ENCODE results near the gene CSK.

CSK gene

GRCh38 chr15:74837482-74838136 is 55.7 kb downstream of the CSK start:
- H3K4me1 ChIP-seq (ENCODE audit: control insufficient read depth in 1 of 2, insufficient read depth in 1 of 2, low read depth in 1 of 2, low read length in 1 of 2), result peaks cover 14 to 15% of the 10 kb centered on the region in 2 experiments
- no peak overlapping the region for H3K4me3 ChIP-seq (ENCODE audit: low read depth in 1 of 2, low read length in 1 of 2)
- no peak overlapping the region for H3K27ac ChIP-seq
- no peaks in the 10 kb centered on the region for H3K27me3 ChIP-seq
- no peaks in the 10 kb centered on the region for H3K9me3 ChIP-seq
- H3K36me3 ChIP-seq, result peaks cover 48% of the 10 kb centered on the region
- TF ChIP-seq CTCF (IDR thresholded peaks at IDR 0.05), result no peak

- peaks cover 12 to 14% of the 10 kb centered on the region in 2 experiments for H3K4me1 ChIP-seq (ENCODE audit: control insufficient read depth in 1 of 2, insufficient read depth in 1 of 2, low read depth in 1 of 2, low read length in 1 of 2)
- peaks cover 48% of the 10 kb centered on the region for H3K36me3 ChIP-seq
- no peaks in the 10 kb centered on the region for H3K9me3 ChIP-seq
- no peak overlapping the region for H3K4me3 ChIP-seq (ENCODE audit: low read depth in 1 of 2, low read length in 1 of 2)
- H3K27ac ChIP-seq, result no peak overlapping the region
- TF ChIP-seq CTCF (IDR thresholded peaks at IDR 0.05), result no peak
- no peaks in the 10 kb centered on the region for H3K27me3 ChIP-seq
Observed at GRCh38 chr15:74838137-74838516, 56.2 kb downstream of the CSK start.

GRCh38 chr15:74838746-74839525 is 57.1 kb downstream of the CSK start:
- no peak overlapping the region for H3K4me3 ChIP-seq (ENCODE audit: low read depth in 1 of 2, low read length in 1 of 2)
- TF ChIP-seq CTCF (IDR thresholded peaks at IDR 0.05), result no peak
- peaks cover 51% of the 10 kb centered on the region for H3K36me3 ChIP-seq
- H3K9me3 ChIP-seq, result no peaks in the 10 kb centered on the region
- H3K27ac ChIP-seq, result no peak overlapping the region
- H3K27me3 ChIP-seq, result no peaks in the 10 kb centered on the region
- H3K4me1 ChIP-seq (ENCODE audit: control insufficient read depth in 1 of 2, insufficient read depth in 1 of 2, low read depth in 1 of 2, low read length in 1 of 2), result peaks cover 14% of the 10 kb centered on the region in 2 experiments

GRCh38 chr15:74839526-74840395 is 57.9 kb downstream of the CSK start:
- H3K4me3 ChIP-seq (ENCODE audit: low read depth in 1 of 2, low read length in 1 of 2), result no peak overlapping the region
- no peak overlapping the region for H3K27ac ChIP-seq
- TF ChIP-seq CTCF (IDR thresholded peaks at IDR 0.05), result no peak
- no peaks in the 10 kb centered on the region for H3K27me3 ChIP-seq
- peaks cover 60% of the 10 kb centered on the region for H3K36me3 ChIP-seq
- no peaks in the 10 kb centered on the region for H3K9me3 ChIP-seq
- peaks cover 14% of the 10 kb centered on the region in 2 experiments for H3K4me1 ChIP-seq (ENCODE audit: control insufficient read depth in 1 of 2, insufficient read depth in 1 of 2, low read depth in 1 of 2, low read length in 1 of 2)

GRCh38 chr15:74840851-74841775 is 59.2 kb downstream of the CSK start:
- H3K4me1 ChIP-seq (ENCODE audit: control insufficient read depth in 1 of 2, insufficient read depth in 1 of 2, low read depth in 1 of 2, low read length in 1 of 2), result peaks cover 14% of the 10 kb centered on the region in 2 experiments
- H3K4me3 ChIP-seq (ENCODE audit: low read depth in 1 of 2, low read length in 1 of 2), result no peak overlapping the region
- no peak overlapping the region for H3K27ac ChIP-seq
- no peaks in the 10 kb centered on the region for H3K27me3 ChIP-seq
- TF ChIP-seq CTCF (IDR thresholded peaks at IDR 0.05), result no peak
- peaks cover 68% of the 10 kb centered on the region for H3K36me3 ChIP-seq
- H3K9me3 ChIP-seq, result no peaks in the 10 kb centered on the region
